Esophagus squamous epithelium (tissue), 4 donors: ENCODE data around the gene QRICH1.

Source experiments
- CTCF ChIP-seq, 6 experiments: fragments of 450-650 bp in 4 of 6; fragments of 200-600 bp in 2 of 6; sonication (generic) in 2 of 6; IDR thresholded peaks; one replicate each; pipeline ENCODE4 v1.5.1; 2016 to 2019; ENCODE audit warnings: antibody characterized with exemption in 6 of 6, mild to moderate bottlenecking in 4 of 6, moderate library complexity in 4 of 6
- POLR2A ChIP-seq, 4 donors: fragments of 450-650 bp; IDR thresholded peaks; one replicate each; pipeline ENCODE4 v1.6.1; 2017; ENCODE audit warnings: antibody characterized with exemption in 4 of 4, mild to moderate bottlenecking in 4 of 4, moderate library complexity in 3 of 4

DNA sequence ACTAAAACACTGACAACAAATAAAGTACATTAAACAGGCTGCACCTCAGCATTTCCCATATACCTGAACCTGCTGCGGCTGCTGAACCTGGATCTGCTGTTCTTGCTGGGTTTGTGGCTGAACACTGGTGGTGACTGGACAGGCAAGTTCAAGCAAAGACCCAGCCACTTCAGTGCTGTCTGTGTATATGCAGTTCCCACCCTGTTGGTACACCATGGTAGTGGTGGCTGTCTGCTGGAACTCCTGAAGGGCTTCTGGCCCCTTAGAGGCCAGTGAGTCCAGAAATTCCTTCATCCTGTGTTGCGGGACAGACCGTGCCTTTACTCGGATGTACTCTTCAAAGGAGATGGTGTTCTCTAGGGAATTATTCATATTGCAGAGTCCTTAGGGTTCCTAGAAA, 17.2 kb downstream of the QRICH1 start:
- TF ChIP-seq CTCF (IDR thresholded peaks at IDR 0.05) (no peak), POLR2A (IDR thresholded peaks at IDR 0.05) (no peak)
